ENCODE measurements around the gene TCF12.

TCF12 gene

DNA sequence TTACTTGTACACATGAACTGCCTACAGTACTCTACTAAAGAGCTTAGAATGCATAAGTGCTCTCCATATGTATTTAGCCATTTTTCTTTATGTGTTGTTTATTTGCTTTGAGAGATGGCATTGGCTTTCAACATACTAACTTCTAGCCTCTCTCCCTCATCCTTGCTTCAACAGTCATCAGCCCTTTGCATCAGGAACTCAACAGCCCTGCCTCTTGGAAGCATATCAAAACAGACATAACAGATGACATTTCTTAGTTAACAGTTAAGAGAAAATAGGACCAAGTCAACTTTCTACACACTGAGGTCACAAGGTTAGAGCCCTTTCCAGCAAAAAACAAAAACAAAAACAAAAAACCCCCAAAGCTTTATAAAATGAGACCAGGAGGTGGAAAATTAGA is 145.6 kb downstream of the TCF12 start:
- Histone ChIP-seq H3K9me3 (ENCODE audit: insufficient read depth, low read depth, low read length) (no peaks in the 10 kb centered on the region), H3K9ac (ENCODE audit: low read depth, low read length, poor library complexity, severe bottlenecking) (no peak overlapping the region), H3K27me3 (ENCODE audit: insufficient read depth, low read length, poor library complexity, severe bottlenecking) (no peaks in the 10 kb centered on the region), H3K4me1 (ENCODE audit: insufficient read depth, low read length, poor library complexity, severe bottlenecking) (no peaks in the 10 kb centered on the region), H4K20me1 (ENCODE audit: insufficient read depth, low read length, poor library complexity, severe bottlenecking) (peaks cover 13% of the 10 kb centered on the region), H3K79me2 (ENCODE audit: insufficient read depth, low read length) (peaks cover 39% of the 10 kb centered on the region), H3F3A (ENCODE audit: low read depth) (no peaks in the 10 kb centered on the region), H2AFZ (ENCODE audit: low read length) (no peak overlapping the region), H3K4me2 (ENCODE audit: low read depth, low read length, poor library complexity, severe bottlenecking) (no peak overlapping the region), H3K36me3 (ENCODE audit: insufficient read depth, low read length) (peaks cover 8% of the 10 kb centered on the region; the same call in 1 of the 2 replicates), H3K4me3 (ENCODE audit: low read length, poor library complexity, severe bottlenecking) (no peak overlapping the region), H3K9me2 (replicated peaks; ENCODE audit: low read depth, low read length) (no peaks in the 10 kb centered on the region)
- no peak for TF ChIP-seq EZH2phosphoT487 (IDR thresholded peaks at IDR 0.05; ENCODE audit: borderline replicate concordance)
- TF ChIP-seq, protein P1, sequence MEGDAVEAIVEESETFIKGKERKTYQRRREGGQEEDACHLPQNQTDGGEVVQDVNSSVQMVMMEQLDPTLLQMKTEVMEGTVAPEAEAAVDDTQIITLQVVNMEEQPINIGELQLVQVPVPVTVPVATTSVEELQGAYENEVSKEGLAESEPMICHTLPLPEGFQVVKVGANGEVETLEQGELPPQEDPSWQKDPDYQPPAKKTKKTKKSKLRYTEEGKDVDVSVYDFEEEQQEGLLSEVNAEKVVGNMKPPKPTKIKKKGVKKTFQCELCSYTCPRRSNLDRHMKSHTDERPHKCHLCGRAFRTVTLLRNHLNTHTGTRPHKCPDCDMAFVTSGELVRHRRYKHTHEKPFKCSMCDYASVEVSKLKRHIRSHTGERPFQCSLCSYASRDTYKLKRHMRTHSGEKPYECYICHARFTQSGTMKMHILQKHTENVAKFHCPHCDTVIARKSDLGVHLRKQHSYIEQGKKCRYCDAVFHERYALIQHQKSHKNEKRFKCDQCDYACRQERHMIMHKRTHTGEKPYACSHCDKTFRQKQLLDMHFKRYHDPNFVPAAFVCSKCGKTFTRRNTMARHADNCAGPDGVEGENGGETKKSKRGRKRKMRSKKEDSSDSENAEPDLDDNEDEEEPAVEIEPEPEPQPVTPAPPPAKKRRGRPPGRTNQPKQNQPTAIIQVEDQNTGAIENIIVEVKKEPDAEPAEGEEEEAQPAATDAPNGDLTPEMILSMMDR (conservative IDR thresholded peaks at IDR 0.05; ENCODE audit: low read length) = no peak

DNA sequence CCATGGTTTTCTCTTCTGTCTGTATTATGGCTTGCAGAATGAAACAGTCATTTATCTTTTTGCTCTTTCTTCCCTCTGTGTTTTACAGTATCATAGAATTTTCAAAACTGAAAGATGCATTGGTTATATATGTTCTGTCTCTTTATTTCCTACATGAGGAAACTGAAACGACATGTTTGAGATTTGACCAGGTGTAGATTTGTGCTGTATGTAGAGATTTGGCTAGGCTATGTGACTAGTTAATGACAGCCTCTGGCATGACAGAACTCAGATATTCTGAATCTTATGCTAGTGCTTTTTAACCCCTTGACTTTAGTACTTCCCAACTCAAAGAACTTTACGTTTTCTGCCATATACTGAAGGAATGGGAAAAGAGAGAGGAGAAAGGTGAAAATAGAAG is 151.0 kb downstream of the TCF12 start:
- peaks cover 9% of the 10 kb centered on the region for H4K20me1 ChIP-seq (ENCODE audit: insufficient read depth, low read length, poor library complexity, severe bottlenecking)
- no peaks in the 10 kb centered on the region for H3K27me3 ChIP-seq (ENCODE audit: insufficient read depth, low read length, poor library complexity, severe bottlenecking)
- H3K4me2 ChIP-seq (ENCODE audit: low read depth, low read length, poor library complexity, severe bottlenecking) = no peak overlapping the region
- no peaks in the 10 kb centered on the region for H3K9me2 ChIP-seq (replicated peaks; ENCODE audit: low read depth, low read length)
- peaks cover 32% of the 10 kb centered on the region for H3K79me2 ChIP-seq (ENCODE audit: insufficient read depth, low read length)
- H3K4me3 ChIP-seq (ENCODE audit: low read length, poor library complexity, severe bottlenecking) = no peak overlapping the region
- no peak for TF ChIP-seq EZH2phosphoT487 (IDR thresholded peaks at IDR 0.05; ENCODE audit: borderline replicate concordance)
- TF ChIP-seq, protein P1 (conservative IDR thresholded peaks at IDR 0.05; ENCODE audit: low read length) = no peak
- H2AFZ ChIP-seq (ENCODE audit: low read length) = no peak overlapping the region
- no peak overlapping the region for H3K9ac ChIP-seq (ENCODE audit: low read depth, low read length, poor library complexity, severe bottlenecking)
- H3F3A ChIP-seq (ENCODE audit: low read depth) = no peaks in the 10 kb centered on the region
- no peaks in the 10 kb centered on the region for H3K9me3 ChIP-seq (ENCODE audit: insufficient read depth, low read depth, low read length)
- no peaks in the 10 kb centered on the region for H3K4me1 ChIP-seq (ENCODE audit: insufficient read depth, low read length, poor library complexity, severe bottlenecking)
- peaks cover 5% of the 10 kb centered on the region; the same call in 1 of the 2 replicates for H3K36me3 ChIP-seq (ENCODE audit: insufficient read depth, low read length)

DNA sequence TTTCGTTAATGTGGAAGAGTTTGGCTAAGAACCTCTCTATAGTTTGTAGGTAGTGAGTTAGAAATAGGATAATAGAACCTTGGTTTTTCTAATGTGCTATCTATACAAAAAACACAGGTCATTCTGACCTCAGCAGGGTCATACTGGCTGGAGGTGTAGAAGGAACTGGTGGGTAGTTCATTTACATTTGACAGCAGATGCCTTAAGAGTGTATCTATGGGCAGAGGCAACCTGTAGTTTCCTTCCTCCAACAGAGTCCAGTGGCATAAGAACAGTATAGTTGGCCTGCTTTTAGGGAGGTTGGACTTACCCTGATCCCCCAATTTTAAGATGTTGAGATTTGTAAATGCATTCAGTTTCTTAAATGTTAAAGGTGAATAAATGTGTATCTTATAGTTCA is 152.2 kb downstream of the TCF12 start:
- TF ChIP-seq EZH2phosphoT487 (IDR thresholded peaks at IDR 0.05; ENCODE audit: borderline replicate concordance) = no peak
- TF ChIP-seq, protein P1 (conservative IDR thresholded peaks at IDR 0.05; ENCODE audit: low read length) = no peak
- H2AFZ ChIP-seq (ENCODE audit: low read length) = no peak overlapping the region
- no peak overlapping the region for H3K4me2 ChIP-seq (ENCODE audit: low read depth, low read length, poor library complexity, severe bottlenecking)
- peaks cover 9% of the 10 kb centered on the region for H4K20me1 ChIP-seq (ENCODE audit: insufficient read depth, low read length, poor library complexity, severe bottlenecking)
- no peaks in the 10 kb centered on the region for H3K9me2 ChIP-seq (replicated peaks; ENCODE audit: low read depth, low read length)
- H3K27me3 ChIP-seq (ENCODE audit: insufficient read depth, low read length, poor library complexity, severe bottlenecking) = no peaks in the 10 kb centered on the region
- H3K79me2 ChIP-seq (ENCODE audit: insufficient read depth, low read length) = peaks cover 37% of the 10 kb centered on the region
- no peak overlapping the region for H3K4me3 ChIP-seq (ENCODE audit: low read length, poor library complexity, severe bottlenecking)
- H3K9ac ChIP-seq (ENCODE audit: low read depth, low read length, poor library complexity, severe bottlenecking) = no peak overlapping the region
- peaks cover 5% of the 10 kb centered on the region; the same call in 1 of the 2 replicates for H3K36me3 ChIP-seq (ENCODE audit: insufficient read depth, low read length)
- no peaks in the 10 kb centered on the region for H3F3A ChIP-seq (ENCODE audit: low read depth)
- no peaks in the 10 kb centered on the region for H3K4me1 ChIP-seq (ENCODE audit: insufficient read depth, low read length, poor library complexity, severe bottlenecking)
- H3K9me3 ChIP-seq (ENCODE audit: insufficient read depth, low read depth, low read length) = no peaks in the 10 kb centered on the region
